Fibroblast of lung (primary cell): ENCODE measurements around the gene PLD1. TPM values are rescaled to one million over a fixed set of nuclear protein-coding genes. Genes with fewer than 3 reads are reported as not detected.

Experiments used
- DNase-seq, 2 donors: peaks; one replicate each; pipeline versions ENCODE4 v3.0.0 to v3.0.0-alpha.2; 2010; ENCODE audit warnings: low read depth in 2 of 2
- H2AFZ ChIP-seq: 2 replicates; pipeline ENCODE4 v1.5.1; 2012; ENCODE audit warnings: low read length, control low read depth, inconsistent platforms
- H3K27ac ChIP-seq: 2 replicates; pipeline ENCODE4 v1.5.1; 2011; ENCODE audit warnings: low read length, control low read depth; ENCODE audit not compliant: insufficient read depth
- H3K27me3 ChIP-seq: 2 replicates; pipeline ENCODE4 v1.5.1; 2011; ENCODE audit warnings: mild to moderate bottlenecking, low read length; ENCODE audit not compliant: control insufficient read depth, insufficient read depth
- H3K36me3 ChIP-seq: 2 replicates; pipeline ENCODE4 v1.5.1; 2011; ENCODE audit warnings: low read length; ENCODE audit not compliant: control insufficient read depth, insufficient read depth
- H3K4me1 ChIP-seq: 2 replicates; pipeline ENCODE4 v1.5.1; 2011; ENCODE audit warnings: low read length; ENCODE audit not compliant: control insufficient read depth, insufficient read depth; ENCODE audit errors: extremely low read depth
- H3K4me2 ChIP-seq: 2 replicates; pipeline ENCODE4 v1.5.1; 2011; ENCODE audit warnings: low read length, control low read depth; ENCODE audit not compliant: insufficient read depth; ENCODE audit errors: extremely low read depth
- H3K4me3 ChIP-seq, 4 experiments: fragments of 200-600 bp in 1 of 4; sonication (generic) in 1 of 4; replicated peaks in 1 of 4; 2 replicates each; pipeline ENCODE4 v1.5.1; 2011 to 2016; ENCODE audit warnings: low read length in 4 of 4, low read depth in 3 of 4, mild to moderate bottlenecking in 3 of 4, control low read depth in 2 of 4, inconsistent platforms in 1 of 4, mixed read lengths in 1 of 4; ENCODE audit not compliant: insufficient read depth in 1 of 4; ENCODE audit errors: control extremely low read depth in 1 of 4
- H3K79me2 ChIP-seq: 2 replicates; pipeline ENCODE4 v1.5.1; 2012; ENCODE audit warnings: mild to moderate bottlenecking, low read length, inconsistent platforms; ENCODE audit not compliant: control insufficient read depth, insufficient read depth
- H3K9ac ChIP-seq: 2 replicates; pipeline ENCODE4 v1.5.1; 2011; ENCODE audit warnings: mild to moderate bottlenecking, low read length, control low read depth; ENCODE audit not compliant: insufficient read depth
- H3K9me3 ChIP-seq: 2 replicates; pipeline ENCODE4 v1.5.1; 2012; ENCODE audit warnings: low read depth, low read length; ENCODE audit not compliant: control insufficient read depth, insufficient read depth
- H4K20me1 ChIP-seq: 2 replicates; pipeline ENCODE4 v1.5.1; 2011; ENCODE audit warnings: low read length; ENCODE audit not compliant: control insufficient read depth, insufficient read depth; ENCODE audit errors: extremely low read depth
- EZH2 ChIP-seq: IDR thresholded peaks from 2 replicates; pipeline ENCODE4 v1.5.1; 2012; ENCODE audit warnings: low read length, control low read depth, mild to moderate bottlenecking; ENCODE audit errors: missing control alignments
- polyA plus RNA-seq, 2 donors: library from polyadenylated mRNA; depleted of rRNA in 1 of 2; stranded (reverse) in 1 of 2; unstranded in 1 of 2; fragments of >200 nt; gene quantifications; 2 replicates each; pipeline ENCODE4 v1.2.1, GENCODE V29; 2011 to 2012; ENCODE audit warnings: missing spikeins in 1 of 2
- total RNA-seq: library from RNA; depleted of rRNA; stranded (reverse); fragments of >200 nt; gene quantifications from 2 replicates; pipeline ENCODE4 v1.2.1, GENCODE V29; 2014
- TF ChIP-seq, protein P1 (sequence below), 2 donors: IDR thresholded peaks in 1 of 2; conservative IDR thresholded peaks in 1 of 2; 1 replicate in 1 of 2; 2 replicates in 1 of 2; pipeline ENCODE4 v1.5.1; 2011 to 2012; ENCODE audit warnings: low read length in 2 of 2, control low read depth in 1 of 2, inconsistent platforms in 1 of 2, low read depth in 1 of 2, mild to moderate bottlenecking in 1 of 2

PLD1 gene
- total and polyA plus RNA-seq, 2 donors (not counting 1 experiment from before 2014, with no cell fraction given): 10.8 to 18.8 TPM

DNA sequence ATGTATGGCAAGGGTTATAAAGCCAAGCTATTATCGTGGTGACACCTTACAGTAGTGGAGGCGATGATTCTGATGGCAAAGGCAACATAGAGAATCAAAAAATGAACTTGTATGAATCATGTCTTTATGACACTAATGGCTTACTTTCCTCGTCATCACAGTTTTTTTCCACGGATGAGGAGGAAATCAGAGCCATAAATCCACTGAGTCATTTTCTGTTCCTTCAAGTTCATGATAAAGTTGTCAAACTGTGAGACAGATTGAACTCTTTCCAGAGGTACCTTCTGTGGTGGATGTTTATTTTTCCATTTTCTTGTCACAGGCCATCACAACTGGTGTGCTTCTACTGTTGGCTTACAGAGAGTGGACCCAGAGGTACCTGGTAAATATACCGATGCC, 41.4 kb upstream of the PLD1 start:
- Histone ChIP-seq H3K9ac (no peak overlapping the region), H3K4me2 (no peak overlapping the region), H3K27me3 (no peaks in the 10 kb centered on the region), H3K27ac (no peak overlapping the region), H3K36me3 (no peaks in the 10 kb centered on the region), H3K4me1 (no peaks in the 10 kb centered on the region), H2AFZ (no peak overlapping the region), H3K9me3 (no peaks in the 10 kb centered on the region), H4K20me1 (no peaks in the 10 kb centered on the region), H3K79me2 (no peaks in the 10 kb centered on the region), H3K4me3 (no peak overlapping the region)
- DNase-seq: peak; percentile 65 to 88
- no peak for TF ChIP-seq EZH2
- TF ChIP-seq, protein P1, sequence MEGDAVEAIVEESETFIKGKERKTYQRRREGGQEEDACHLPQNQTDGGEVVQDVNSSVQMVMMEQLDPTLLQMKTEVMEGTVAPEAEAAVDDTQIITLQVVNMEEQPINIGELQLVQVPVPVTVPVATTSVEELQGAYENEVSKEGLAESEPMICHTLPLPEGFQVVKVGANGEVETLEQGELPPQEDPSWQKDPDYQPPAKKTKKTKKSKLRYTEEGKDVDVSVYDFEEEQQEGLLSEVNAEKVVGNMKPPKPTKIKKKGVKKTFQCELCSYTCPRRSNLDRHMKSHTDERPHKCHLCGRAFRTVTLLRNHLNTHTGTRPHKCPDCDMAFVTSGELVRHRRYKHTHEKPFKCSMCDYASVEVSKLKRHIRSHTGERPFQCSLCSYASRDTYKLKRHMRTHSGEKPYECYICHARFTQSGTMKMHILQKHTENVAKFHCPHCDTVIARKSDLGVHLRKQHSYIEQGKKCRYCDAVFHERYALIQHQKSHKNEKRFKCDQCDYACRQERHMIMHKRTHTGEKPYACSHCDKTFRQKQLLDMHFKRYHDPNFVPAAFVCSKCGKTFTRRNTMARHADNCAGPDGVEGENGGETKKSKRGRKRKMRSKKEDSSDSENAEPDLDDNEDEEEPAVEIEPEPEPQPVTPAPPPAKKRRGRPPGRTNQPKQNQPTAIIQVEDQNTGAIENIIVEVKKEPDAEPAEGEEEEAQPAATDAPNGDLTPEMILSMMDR (conservative IDR thresholded peaks at IDR 0.05 in 1 of 2, IDR thresholded peaks at IDR 0.05 in 1 of 2; ENCODE audit: low read depth in 1 of 2, low read length in 2 of 2): no peak

DNA sequence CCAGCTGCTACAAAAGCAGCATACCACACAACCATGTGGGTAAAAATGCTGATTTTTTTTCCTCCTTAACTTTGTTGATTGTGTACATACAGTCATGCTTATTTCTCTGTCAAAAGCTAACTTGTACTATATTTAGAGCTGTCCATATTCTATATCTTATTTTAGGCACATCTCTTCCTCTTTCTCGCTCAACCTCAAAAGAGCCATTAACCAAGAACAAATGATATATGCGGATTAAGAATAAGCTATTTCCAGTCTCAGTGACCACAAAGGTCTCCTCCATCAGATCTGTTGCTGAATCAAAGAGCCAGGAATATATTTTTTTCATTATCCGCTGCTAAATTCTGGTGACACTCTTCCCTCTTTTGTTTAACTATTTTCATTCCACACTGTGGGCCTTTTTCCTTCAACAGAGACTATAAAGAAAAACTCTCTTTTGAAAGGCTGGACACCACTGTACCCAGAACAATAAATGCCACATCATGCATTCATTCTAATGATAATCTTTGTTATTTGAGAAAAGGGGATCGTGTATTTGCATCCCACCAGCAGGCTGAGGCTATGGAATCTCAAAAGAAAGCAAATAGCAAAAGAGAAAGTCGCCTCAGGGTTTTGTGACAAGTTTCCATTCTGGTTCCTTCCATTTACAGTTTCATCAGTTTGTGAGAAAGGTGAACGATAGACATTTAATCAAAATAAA, 40.8 kb upstream of the PLD1 start:
- no peaks in the 10 kb centered on the region for H3K27me3 ChIP-seq
- no peaks in the 10 kb centered on the region for H4K20me1 ChIP-seq
- TF ChIP-seq, protein P1 (conservative IDR thresholded peaks at IDR 0.05 in 1 of 2, IDR thresholded peaks at IDR 0.05 in 1 of 2; ENCODE audit: low read depth in 1 of 2, low read length in 2 of 2): no peak
- no peak for TF ChIP-seq EZH2
- H3K9ac ChIP-seq: no peak overlapping the region
- no peak overlapping the region for H3K27ac ChIP-seq
- no peaks in the 10 kb centered on the region for H3K36me3 ChIP-seq
- DNase-seq: no peak
- no peaks in the 10 kb centered on the region for H3K9me3 ChIP-seq
- H2AFZ ChIP-seq: no peak overlapping the region
- H3K79me2 ChIP-seq: no peaks in the 10 kb centered on the region
- no peak overlapping the region for H3K4me2 ChIP-seq
- no peaks in the 10 kb centered on the region for H3K4me1 ChIP-seq
- H3K4me3 ChIP-seq: no peak overlapping the region

DNA sequence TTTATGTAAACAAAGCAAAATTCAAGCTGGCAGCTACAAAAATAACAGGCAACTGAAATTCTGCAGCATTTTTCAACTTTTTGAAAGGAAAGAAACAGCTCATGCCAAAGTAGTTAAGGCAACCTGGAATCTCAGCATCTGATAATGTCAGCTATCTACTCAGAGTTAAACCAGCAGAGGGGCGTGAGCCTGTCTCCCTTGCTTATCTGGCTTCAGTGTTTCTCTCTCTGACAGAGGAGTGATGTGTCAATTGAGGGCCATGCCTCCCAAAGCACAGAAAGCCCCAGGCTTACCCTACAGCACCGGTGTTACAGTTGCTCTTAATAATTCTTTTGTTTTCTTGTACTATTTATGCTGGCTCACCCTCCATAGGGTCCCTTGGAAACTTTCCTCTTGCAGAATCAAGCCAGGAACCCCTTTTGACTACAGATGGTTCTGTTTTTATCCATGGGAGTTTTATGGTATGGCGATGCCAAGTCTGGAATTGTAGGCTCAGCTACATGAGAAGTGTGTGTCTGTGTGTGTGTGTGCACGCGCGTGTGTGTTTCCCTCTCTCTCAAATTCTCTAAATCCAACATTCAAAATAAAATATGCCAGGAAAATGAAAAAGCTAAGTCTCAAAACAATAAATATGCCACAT, 40.2 kb upstream of the PLD1 start:
- Histone ChIP-seq H3K79me2 (no peaks in the 10 kb centered on the region), H3K27me3 (no peaks in the 10 kb centered on the region), H3K4me2 (no peak overlapping the region), H3K4me1 (no peaks in the 10 kb centered on the region), H3K9ac (no peak overlapping the region), H3K9me3 (no peaks in the 10 kb centered on the region), H3K27ac (no peak overlapping the region), H3K36me3 (no peaks in the 10 kb centered on the region), H2AFZ (no peak overlapping the region), H4K20me1 (no peaks in the 10 kb centered on the region), H3K4me3 (no peak overlapping the region)
- no peak for DNase-seq
- TF ChIP-seq EZH2: no peak
- TF ChIP-seq, protein P1 (conservative IDR thresholded peaks at IDR 0.05 in 1 of 2, IDR thresholded peaks at IDR 0.05 in 1 of 2; ENCODE audit: low read depth in 1 of 2, low read length in 2 of 2): no peak
